GM12891 (cell line): ENCODE results near the gene ANKRD44.
"Not testable (repeated sequence)": the region's sequence is repeated elsewhere in the genome, so short reads cannot be mapped to it uniquely, and the experiment has no call there.

ENCODE experiments used
- DNase-seq: peaks from one replicate; pipeline ENCODE4 v3.0.0; 2011; ENCODE audit warnings: low spot score; ENCODE audit not compliant: insufficient read length
- FAIRE-seq: peaks from 2 replicates; lab custom pipeline; 2011; peaks lifted over from hg19 to GRCh38; lab: Jason Lieb, UNC
- PAX5 ChIP-seq: IDR thresholded peaks from 2 replicates; pipeline ENCODE4 v1.6.1; 2011; ENCODE audit warnings: low read length, moderate library complexity, mild to moderate bottlenecking; ENCODE audit not compliant: insufficient read depth, severe bottlenecking
- POLR2A ChIP-seq: IDR thresholded peaks from 2 replicates; pipeline ENCODE4 v1.6.1; 2011; ENCODE audit warnings: low read depth, low read length, control low read depth
- POLR2AphosphoS5 ChIP-seq: IDR thresholded peaks from 2 replicates; pipeline ENCODE4 v1.6.1; 2011; ENCODE audit warnings: low read depth, low read length, control low read depth
- POU2F2 ChIP-seq: IDR thresholded peaks from 2 replicates; pipeline ENCODE4 v1.6.1; 2011; ENCODE audit warnings: low read depth, mild to moderate bottlenecking, control low read depth, low read length, moderate library complexity
- SPI1 ChIP-seq: IDR thresholded peaks from 2 replicates; pipeline ENCODE4 v1.6.1; 2011; ENCODE audit warnings: low read depth, low read length, control low read depth
- TAF1 ChIP-seq: IDR thresholded peaks from 2 replicates; pipeline ENCODE4 v1.6.1; 2011; ENCODE audit warnings: low read depth, low read length, control low read depth

The ANKRD44 gene

DNA sequence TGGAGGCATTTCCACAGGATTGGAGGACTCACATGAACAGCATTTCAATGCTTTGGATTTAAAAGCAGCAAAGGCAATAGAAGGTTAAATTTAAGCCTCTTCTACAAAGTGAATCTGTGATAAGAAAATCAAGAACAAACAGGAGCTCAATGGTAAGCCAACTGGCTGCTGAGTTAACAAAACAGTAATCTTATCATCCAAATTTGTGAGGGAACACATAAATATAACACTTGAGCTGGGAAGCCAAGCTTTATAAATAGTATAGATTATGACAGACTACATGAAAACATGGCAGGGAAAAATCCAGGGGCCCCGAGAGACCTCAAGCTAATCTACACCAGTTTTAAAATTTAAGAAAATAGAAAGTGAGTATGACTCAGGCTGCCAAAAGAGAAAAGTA, 275.6 kb downstream of the ANKRD44 start:
- FAIRE-seq = no peak
- DNase-seq = no peak
- TF ChIP-seq POU2F2 = no peak
- TF ChIP-seq SPI1 = no peak
- TF ChIP-seq PAX5 = no peak
- TF ChIP-seq TAF1 = no peak
- TF ChIP-seq POLR2A = no peak

- no peak for TF ChIP-seq TAF1
- TF ChIP-seq SPI1 = no peak
- no peak for TF ChIP-seq POU2F2
- no peak for TF ChIP-seq PAX5
- no peak for TF ChIP-seq POLR2AphosphoS5
- TF ChIP-seq POLR2A = no peak
- DNase-seq (no peak), FAIRE-seq (peak; percentile 28)
Measured at GRCh38 chr2:197034292-197034691, 276.3 kb downstream of the ANKRD44 start.

DNA sequence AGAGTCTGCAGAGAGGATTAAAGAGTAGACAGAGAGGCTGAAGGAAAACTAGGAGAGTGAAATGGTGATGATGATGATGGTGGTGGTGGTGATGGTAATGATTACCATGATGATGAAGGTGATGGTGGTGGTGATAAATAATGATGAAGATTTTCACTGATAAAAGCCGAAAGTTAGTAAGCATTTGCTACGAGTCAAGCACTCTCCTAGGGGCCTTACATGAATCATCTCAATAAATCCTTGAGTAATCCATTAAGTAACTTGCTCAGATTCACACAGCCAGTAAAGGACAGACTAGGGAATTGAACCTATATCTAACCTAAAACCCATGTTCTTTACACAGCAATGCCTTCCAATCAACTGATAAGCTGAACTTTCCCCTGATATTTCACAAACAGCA, 277.4 kb downstream of the ANKRD44 start:
- DNase-seq = no peak
- no peak for TF ChIP-seq POU2F2
- no peak for TF ChIP-seq POLR2AphosphoS5
- TF ChIP-seq TAF1 = no peak
- no peak for TF ChIP-seq SPI1
- no peak for TF ChIP-seq POLR2A
- TF ChIP-seq PAX5 = no peak
- no peak for FAIRE-seq

GRCh38 chr2:197031803-197032202, 278.8 kb downstream of the ANKRD44 start:
- DNase-seq (no peak), FAIRE-seq (no peak)
- TF ChIP-seq POU2F2 (no peak), TAF1 (no peak), POLR2AphosphoS5 (no peak), POLR2A (no peak), PAX5 (no peak), SPI1 (no peak)

DNA sequence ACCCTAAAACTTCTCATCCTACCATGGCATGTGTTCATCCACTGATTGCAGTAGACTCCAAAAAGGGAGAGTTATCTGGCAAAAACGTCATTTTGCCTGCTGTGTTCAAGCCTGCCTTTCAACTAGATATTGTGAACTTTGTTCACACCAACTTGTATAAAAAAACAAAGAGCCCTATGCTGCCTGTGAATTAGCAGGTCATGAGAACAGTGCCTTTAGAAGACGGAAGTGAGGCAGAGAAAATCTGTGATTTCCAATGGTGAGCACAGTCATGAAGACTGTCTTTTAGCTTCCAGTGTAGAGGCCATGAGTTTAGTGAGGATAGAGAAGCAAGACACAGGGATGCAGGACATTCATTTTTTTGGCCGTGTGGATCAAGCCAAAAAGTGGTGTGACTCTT, 280.5 kb downstream of the ANKRD44 start:
- FAIRE-seq (no peak), DNase-seq (no peak)
- TF ChIP-seq TAF1 (no peak), POLR2AphosphoS5 (no peak), POLR2A (no peak), SPI1 (no peak), POU2F2 (no peak), PAX5 (no peak)

- TF ChIP-seq TAF1 (no peak), POLR2AphosphoS5 (no peak), PAX5 (no peak), POLR2A (no peak), SPI1 (no peak), POU2F2 (no peak)
- FAIRE-seq (no peak), DNase-seq (no peak)
Measured at GRCh38 chr2:197028633-197029032, 281.9 kb downstream of the ANKRD44 start.

- FAIRE-seq = no peak
- DNase-seq = no peak
- TF ChIP-seq PAX5 (no peak), POLR2A (no peak), SPI1 (no peak), POLR2AphosphoS5 (no peak), POU2F2 (no peak), TAF1 (no peak)
Measured at GRCh38 chr2:197028230-197028629, 282.4 kb downstream of the ANKRD44 start.

GRCh38 chr2:197024206-197024605, 286.4 kb downstream of the ANKRD44 start:
- FAIRE-seq = no peak
- DNase-seq = no peak
- no peak for TF ChIP-seq SPI1
- TF ChIP-seq POLR2A = no peak
- TF ChIP-seq POU2F2 = no peak
- no peak for TF ChIP-seq TAF1
- TF ChIP-seq POLR2AphosphoS5 = no peak
- no peak for TF ChIP-seq PAX5

- peak; percentile 16 for FAIRE-seq
Measured at GRCh38 chr2:197020921-197021320, 289.7 kb downstream of the ANKRD44 start.

GRCh38 chr2:197013098-197013497, 297.5 kb downstream of the ANKRD44 start:
- TF ChIP-seq POU2F2 (no peak), POLR2A (no peak), TAF1 (no peak), POLR2AphosphoS5 (no peak), PAX5 (no peak), SPI1 (no peak)
- FAIRE-seq = no peak
- DNase-seq = no peak

More at GRCh38 chr2:197020921-197021320, 289.7 kb downstream of the ANKRD44 start:
- DNase-seq = not testable (repeated sequence)
